Uterus (tissue), 4 donors: ENCODE results near the gene TSHZ2. TPM values are rescaled to one million over a fixed set of nuclear protein-coding genes. Genes with fewer than 3 reads are reported as not detected.

Experiments
- DNase-seq, 2 donors: peaks; one replicate each; pipeline ENCODE4 v3.0.0-alpha.2; 2019 to 2020
- H3K27ac ChIP-seq, 2 donors: fragments of 200-600 bp; sonication (generic); 1 replicate in 1 of 2; 2 replicates in 1 of 2; pipeline ENCODE4 v1.5.1; 2016 to 2018
- H3K27me3 ChIP-seq, 2 donors: fragments of 200-600 bp; sonication (generic); one replicate each; pipeline ENCODE4 v1.5.1; 2018 to 2019; ENCODE audit warnings: control low read depth in 1 of 2
- H3K36me3 ChIP-seq, 2 donors: fragments of 200-600 bp; sonication (generic); one replicate each; pipeline ENCODE4 v1.5.1; 2019; ENCODE audit warnings: control low read depth in 1 of 2
- H3K4me1 ChIP-seq, 2 donors: fragments of 200-600 bp; sonication (generic); one replicate each; pipeline ENCODE4 v1.5.1; 2018 to 2019; ENCODE audit warnings: control low read depth in 1 of 2
- H3K4me3 ChIP-seq, 2 donors: fragments of 200-600 bp; sonication (generic); 1 replicate in 1 of 2; 2 replicates in 1 of 2; pipeline ENCODE4 v1.5.1; 2018 to 2019; ENCODE audit warnings: mild to moderate bottlenecking in 1 of 2
- H3K9me3 ChIP-seq, 2 donors: fragments of 200-600 bp; sonication (generic); one replicate each; pipeline ENCODE4 v1.5.1; 2019; ENCODE audit warnings: control low read depth in 1 of 2
- POLR2A ChIP-seq, 2 donors: fragments of 450-650 bp; IDR thresholded peaks; one replicate each; pipeline ENCODE4 v1.6.1; 2016; ENCODE audit warnings: antibody characterized with exemption in 2 of 2, mild to moderate bottlenecking in 1 of 2, moderate library complexity in 1 of 2
- intact Hi-C: fragments of 100-400 bp; cut with DNase I; formaldehyde crosslinking; loops from one replicate; pipeline ENCODE4 v1.15.1; 2023; ENCODE audit warnings: low total_unique reads
- total RNA-seq, 4 donors: library from RNA; depleted of rRNA in 3 of 4; stranded (reverse); fragments of >200 nt in 3 of 4; gene quantifications; one replicate each; pipeline versions ENCODE4 v1.1.0 to v1.2.4, GENCODE V29; 2014 to 2023
- TF ChIP-seq, protein P1 (sequence below), 4 experiments: fragments of 200-600 bp in 2 of 4; fragments of 450-650 bp in 2 of 4; sonication (generic) in 2 of 4; IDR thresholded peaks; one replicate each; pipeline ENCODE4 v1.5.1; 2016 to 2019; ENCODE audit warnings: antibody characterized with exemption in 4 of 4, mild to moderate bottlenecking in 2 of 4, moderate library complexity in 1 of 4
- donor health status: DM: yes; HTN: yes; CAD: no.

Gene TSHZ2
- total RNA-seq, 4 donors from 2014 or later: 22.0 to 50.1 (median 33.1) TPM

GRCh38 chr20:53231061-53231460 is 258.9 kb downstream of the TSHZ2 start:
- no peaks in the 10 kb centered on the region for H3K36me3 ChIP-seq
- TF ChIP-seq, protein P1, sequence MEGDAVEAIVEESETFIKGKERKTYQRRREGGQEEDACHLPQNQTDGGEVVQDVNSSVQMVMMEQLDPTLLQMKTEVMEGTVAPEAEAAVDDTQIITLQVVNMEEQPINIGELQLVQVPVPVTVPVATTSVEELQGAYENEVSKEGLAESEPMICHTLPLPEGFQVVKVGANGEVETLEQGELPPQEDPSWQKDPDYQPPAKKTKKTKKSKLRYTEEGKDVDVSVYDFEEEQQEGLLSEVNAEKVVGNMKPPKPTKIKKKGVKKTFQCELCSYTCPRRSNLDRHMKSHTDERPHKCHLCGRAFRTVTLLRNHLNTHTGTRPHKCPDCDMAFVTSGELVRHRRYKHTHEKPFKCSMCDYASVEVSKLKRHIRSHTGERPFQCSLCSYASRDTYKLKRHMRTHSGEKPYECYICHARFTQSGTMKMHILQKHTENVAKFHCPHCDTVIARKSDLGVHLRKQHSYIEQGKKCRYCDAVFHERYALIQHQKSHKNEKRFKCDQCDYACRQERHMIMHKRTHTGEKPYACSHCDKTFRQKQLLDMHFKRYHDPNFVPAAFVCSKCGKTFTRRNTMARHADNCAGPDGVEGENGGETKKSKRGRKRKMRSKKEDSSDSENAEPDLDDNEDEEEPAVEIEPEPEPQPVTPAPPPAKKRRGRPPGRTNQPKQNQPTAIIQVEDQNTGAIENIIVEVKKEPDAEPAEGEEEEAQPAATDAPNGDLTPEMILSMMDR (IDR thresholded peaks at IDR 0.05): no peak
- H3K27me3 ChIP-seq: no peaks in the 10 kb centered on the region
- DNase-seq: no peak
- intact Hi-C loops: no loop called here
- no peaks in the 10 kb centered on the region for H3K4me1 ChIP-seq
- H3K9me3 ChIP-seq: no peaks in the 10 kb centered on the region
- H3K27ac ChIP-seq: no peak overlapping the region
- no peak overlapping the region for H3K4me3 ChIP-seq

GRCh38 chr20:53237461-53237860 is 265.3 kb downstream of the TSHZ2 start:
- no peaks in the 10 kb centered on the region for H3K27me3 ChIP-seq

DNA sequence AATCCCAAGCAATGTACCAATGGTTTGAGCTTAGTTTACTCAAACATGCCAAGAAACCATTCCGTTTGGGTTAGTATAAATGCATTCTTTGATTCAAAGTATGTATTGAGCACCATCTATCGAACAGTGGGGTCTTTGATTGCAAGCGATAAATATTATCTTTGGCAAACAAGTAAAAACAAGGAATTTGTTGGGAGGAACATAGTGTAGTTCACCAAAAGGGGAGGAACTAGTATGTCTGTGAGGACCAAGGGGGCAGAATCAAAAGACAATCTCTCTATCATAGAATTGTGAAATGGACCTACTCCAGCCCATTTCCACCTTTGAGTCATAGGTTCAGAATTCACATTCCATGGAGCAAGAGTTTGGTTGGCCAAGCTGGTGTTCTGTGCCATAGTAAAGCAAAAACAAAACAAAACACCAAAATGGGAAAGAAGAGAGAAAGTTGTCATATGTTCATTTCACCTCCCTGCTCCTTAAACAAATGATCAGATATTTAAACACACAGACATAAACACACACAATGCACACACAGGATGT is 266.0 kb downstream of the TSHZ2 start:
- H3K27ac ChIP-seq: no peak overlapping the region

More at GRCh38 chr20:53237461-53237860, 265.3 kb downstream of the TSHZ2 start:
- H3K9me3 ChIP-seq: no peaks in the 10 kb centered on the region
- no peak overlapping the region for H3K27ac ChIP-seq
- no peaks in the 10 kb centered on the region for H3K4me1 ChIP-seq
- DNase-seq: no peak
- no peak for TF ChIP-seq POLR2A (IDR thresholded peaks at IDR 0.05)
- TF ChIP-seq, protein P1 (IDR thresholded peaks at IDR 0.05): no peak
- H3K4me3 ChIP-seq: no peak overlapping the region
- H3K36me3 ChIP-seq: no peaks in the 10 kb centered on the region
- intact Hi-C loops: no loop called here

DNA sequence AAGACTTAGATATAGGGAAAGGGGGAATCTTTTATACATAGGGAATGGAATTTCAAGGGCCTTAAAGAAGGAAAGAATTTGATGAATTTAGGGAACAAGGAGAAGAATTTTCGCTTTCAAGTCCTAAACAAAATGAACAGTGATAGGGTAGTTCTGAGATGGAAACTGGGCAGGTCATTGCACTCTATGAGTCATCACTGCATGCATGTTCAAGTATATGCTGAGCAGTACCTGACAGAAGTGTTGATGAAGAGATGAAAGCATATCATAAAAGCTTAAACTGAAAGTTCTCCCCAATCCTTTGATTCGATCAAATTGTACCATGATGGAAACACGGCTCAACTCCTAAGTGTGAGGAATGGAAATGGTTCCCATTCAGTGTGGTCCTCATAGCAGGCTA is 271.0 kb downstream of the TSHZ2 start:
- no peaks in the 10 kb centered on the region for H3K36me3 ChIP-seq

More for the DNA sequence above, 266.0 kb downstream of the TSHZ2 start:
- Histone ChIP-seq H3K36me3 (no peaks in the 10 kb centered on the region), H3K9me3 (no peaks in the 10 kb centered on the region), H3K4me3 (no peak overlapping the region), H3K27me3 (no peaks in the 10 kb centered on the region), H3K4me1 (no peaks in the 10 kb centered on the region)
- no peak for DNase-seq
- TF ChIP-seq, protein P1 (IDR thresholded peaks at IDR 0.05): no peak
- TF ChIP-seq POLR2A (IDR thresholded peaks at IDR 0.05): no peak
- intact Hi-C loops: no loop called here

GRCh38 chr20:53244711-53245110 is 272.6 kb downstream of the TSHZ2 start:
- no peaks in the 10 kb centered on the region for H3K36me3 ChIP-seq
- no peaks in the 10 kb centered on the region for H3K9me3 ChIP-seq
- H3K4me1 ChIP-seq: no peaks in the 10 kb centered on the region
- H3K27me3 ChIP-seq: no peaks in the 10 kb centered on the region
- no peak for DNase-seq
- no peak overlapping the region for H3K4me3 ChIP-seq
- no peak for TF ChIP-seq POLR2A (IDR thresholded peaks at IDR 0.05)
- TF ChIP-seq, protein P1 (IDR thresholded peaks at IDR 0.05): no peak
- H3K27ac ChIP-seq: no peak overlapping the region
- intact Hi-C loops: no loop called here

More for the DNA sequence above, 271.0 kb downstream of the TSHZ2 start:
- no peak for TF ChIP-seq POLR2A (IDR thresholded peaks at IDR 0.05)
- TF ChIP-seq, protein P1 (IDR thresholded peaks at IDR 0.05): no peak
- intact Hi-C loops: no loop called here
- H3K4me3 ChIP-seq: no peak overlapping the region
- DNase-seq: no peak
- H3K4me1 ChIP-seq: no peaks in the 10 kb centered on the region
- H3K27ac ChIP-seq: no peak overlapping the region
- no peaks in the 10 kb centered on the region for H3K9me3 ChIP-seq
- no peaks in the 10 kb centered on the region for H3K27me3 ChIP-seq
